ENCODE results near the gene ANTXR2. TPM values are rescaled to one million over a fixed set of nuclear protein-coding genes. Genes with fewer than 3 reads are reported as not detected.

ANTXR2 gene
- total and polyA plus RNA-seq, 2 of the 8 experiments (the other 6 are each of a cell fraction or from before 2014, with no cell fraction given) = 1.1 to 7.5 TPM

DNA sequence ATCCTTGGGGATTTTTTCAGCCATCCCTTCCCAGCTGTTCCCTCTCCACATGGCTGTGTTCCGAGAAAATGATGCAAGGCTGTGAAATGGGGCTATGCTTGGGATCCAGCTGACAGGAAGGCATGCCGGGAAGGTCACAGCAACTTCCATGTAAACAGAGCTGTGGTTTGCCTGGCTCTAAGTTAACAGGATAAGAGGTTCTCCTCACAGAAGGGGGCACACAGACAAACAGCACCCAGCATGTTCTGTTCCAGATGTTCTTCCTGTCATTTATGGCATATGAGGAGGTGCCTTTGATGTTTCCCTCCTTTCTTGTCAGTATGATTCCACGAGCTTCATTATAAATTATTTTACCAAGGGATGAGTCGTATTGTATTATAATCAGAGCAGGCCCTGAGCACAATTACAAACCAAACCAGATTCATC, 220.7 kb downstream of the ANTXR2 start:
- Histone ChIP-seq H3K4me3 (ENCODE audit: extremely low read depth in 1 of 4, insufficient read depth in 2 of 4, low read depth in 3 of 4, low read length in 4 of 4) (no peak overlapping the region), H3K9ac (replicated peaks in 1 of 4; ENCODE audit: extremely low read depth in 1 of 4, low read depth in 3 of 4, low read length in 3 of 4) (no peak overlapping the region), H2BK12ac (ENCODE audit: low read depth, low read length) (no peak overlapping the region; the same call in 1 of the 2 replicates), H2BK5ac (ENCODE audit: low read depth, low read length) (no peak overlapping the region), H3K23ac (ENCODE audit: insufficient read length) (no peak overlapping the region), H3K18ac (ENCODE audit: extremely low read depth, low read length) (no peak overlapping the region), H2AK5ac (ENCODE audit: low read depth, low read length) (no peak overlapping the region), H3K79me2 (ENCODE audit: control insufficient read depth in 1 of 2, insufficient read depth in 2 of 2, low read length in 2 of 2) (no peaks in the 10 kb centered on the region), H3K23me2 (ENCODE audit: low read depth, low read length) (no peaks in the 10 kb centered on the region), H4K20me1 (replicated peaks in 1 of 2; ENCODE audit: control insufficient read depth in 1 of 2, insufficient read depth in 2 of 2, low read length in 2 of 2) (no peaks in the 10 kb centered on the region), H4K91ac (replicated peaks; ENCODE audit: insufficient read length, low read length) (no peak overlapping the region), H4K8ac (ENCODE audit: extremely low read depth, insufficient read depth, low read length) (no peak overlapping the region), H3K27ac (ENCODE audit: low read depth, low read length) (no peak overlapping the region), H3K4me1 (replicated peaks in 1 of 4; ENCODE audit: control insufficient read depth in 3 of 4, insufficient read depth in 4 of 4, low read length in 3 of 4) (no peaks in the 10 kb centered on the region; a peak in 2 of 7 replicates), H2BK15ac (ENCODE audit: low read length) (no peak overlapping the region), H3K4ac (replicated peaks; ENCODE audit: insufficient read length, low read depth, low read length) (no peak overlapping the region), H3K56ac (replicated peaks; ENCODE audit: insufficient read length, low read depth, low read length) (no peak overlapping the region), H2BK20ac (ENCODE audit: low read length) (no peak overlapping the region), H3K27me3 (replicated peaks in 1 of 4; ENCODE audit: control insufficient read depth in 3 of 4, extremely low read depth in 1 of 4, insufficient read depth in 3 of 4, low read length in 3 of 4) (no peaks in the 10 kb centered on the region), H3K9me3 (ENCODE audit: insufficient read depth in 2 of 2, low read depth in 1 of 2, low read length in 1 of 2) (no peaks in the 10 kb centered on the region), H3K79me1 (ENCODE audit: low read depth, low read length) (no peaks in the 10 kb centered on the region), H3K36me3 (ENCODE audit: control insufficient read depth in 2 of 4, insufficient read depth in 4 of 4, low read length in 3 of 4) (no peaks in the 10 kb centered on the region), H2AFZ (ENCODE audit: low read length) (peak overlapping the region; percentile 54), H4K5ac (ENCODE audit: insufficient read length, low read depth, low read length) (no peak overlapping the region), H3K4me2 (ENCODE audit: insufficient read depth in 1 of 2, low read depth in 2 of 2, low read length in 2 of 2) (no peak overlapping the region), H3K14ac (ENCODE audit: insufficient read length) (no peak overlapping the region), H2BK120ac (replicated peaks; ENCODE audit: low read depth, low read length) (no peak overlapping the region)
- DNase-seq (ENCODE audit: low read depth in 1 of 2, low spot score in 2 of 2) (no peak), FAIRE-seq (peak; percentile 58)
- POLR2A ChIA-PET (ENCODE audit: partially characterized antibody) = no interaction called here
- TF ChIP-seq SP1 (IDR thresholded peaks at IDR 0.05; ENCODE audit: low read depth, low read length) (no peak), CTBP2 (IDR thresholded peaks at IDR 0.05; ENCODE audit: borderline replicate concordance, insufficient read depth, insufficient read length, low read length) (no peak), CEBPB (IDR thresholded peaks at IDR 0.05; ENCODE audit: low read depth, low read length) (peak; percentile 84), EZH2 (IDR thresholded peaks at IDR 0.05; ENCODE audit: low read depth, low read length, severe bottlenecking) (no peak), POLR2A (IDR thresholded peaks at IDR 0.05; ENCODE audit: control extremely low read depth in 1 of 2, low read depth in 2 of 2, low read length in 2 of 2) (no peak), TEAD4 (IDR thresholded peaks at IDR 0.05; ENCODE audit: low read depth, low read length) (no peak), ZNF274 (IDR thresholded peaks at IDR 0.05; ENCODE audit: borderline replicate concordance, extremely low read depth, low read length) (no peak), TAF1 (IDR thresholded peaks at IDR 0.05; ENCODE audit: low read depth, low read length) (no peak)
- TF ChIP-seq, protein P1, sequence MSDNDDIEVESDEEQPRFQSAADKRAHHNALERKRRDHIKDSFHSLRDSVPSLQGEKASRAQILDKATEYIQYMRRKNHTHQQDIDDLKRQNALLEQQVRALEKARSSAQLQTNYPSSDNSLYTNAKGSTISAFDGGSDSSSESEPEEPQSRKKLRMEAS (IDR thresholded peaks at IDR 0.05) = peak; percentile 57
- CTCF ChIA-PET (ENCODE audit: partially characterized antibody) = no interaction called here
- 93% methylated on average over 4 of the region's 4 CpGs; no CpG with 5 or more reads in 1 of the 2 experiments for WGBS, 2 experiments (ENCODE audit: extremely low coverage in 1 of 2, insufficient coverage in 1 of 2, insufficient read length in 1 of 2, insufficient replicate concordance in 2 of 2, low coverage in 1 of 2, low lambda C conversion rate in 2 of 2, missing lambda C conversion rate in 1 of 2)

Measured in H1 (cell line).